Endothelial cell of umbilical vein (primary cell): ENCODE data around the gene HCN1. TPM values are rescaled to one million over a fixed set of nuclear protein-coding genes. Genes with fewer than 3 reads are reported as not detected.

ENCODE experiments used
- BruUV-seq: library from RNA; stranded (reverse); fragments of 400-500 nt; replicated peaks from 2 replicates; lab custom pipeline; 2021; lab: Mats Ljungman, UMichigan
- CTCF ChIA-PET: fragments of 300-600, 350-600 bp; sonication (Branson Sonifier 250); formaldehyde crosslinking; loops from one replicate; lab custom pipeline; 2021; ENCODE audit warnings: antibody characterized with exemption, inconsistent platforms; lab: Charles Lee
- POLR2A ChIA-PET: fragments of 300-600, 350-600 bp; sonication (Branson Sonifier 250); formaldehyde crosslinking; loops from one replicate; lab custom pipeline; 2021; ENCODE audit warnings: antibody characterized with exemption, inconsistent platforms; lab: Charles Lee
- DNase-seq: peaks from one replicate; pipeline ENCODE4 v3.0.0-alpha.2; 2011; ENCODE audit warnings: low read depth, low spot score
- FAIRE-seq: peaks from 2 replicates; lab custom pipeline; 2011; peaks lifted over from hg19 to GRCh38; lab: Jason Lieb, UNC
- H2AFZ ChIP-seq: 2 replicates; pipeline ENCODE4 v1.6.0; 2012; ENCODE audit warnings: low read depth, low read length, control low read depth, inconsistent platforms
- H3K27ac ChIP-seq: 2 replicates; pipeline ENCODE4 v1.5.1; 2011; ENCODE audit warnings: low read depth, mild to moderate bottlenecking, control low read depth, low read length, moderate library complexity; ENCODE audit not compliant: insufficient read depth
- H3K27me3 ChIP-seq, 2 experiments: 2 replicates each; pipeline versions ENCODE4 v1.6.0 to v1.6.1; 2011; ENCODE audit warnings: low read length in 2 of 2, mixed read lengths in 1 of 2; ENCODE audit not compliant: control insufficient read depth in 2 of 2, insufficient read depth in 2 of 2
- H3K36me3 ChIP-seq, 2 experiments: 2 replicates in 1 of 2; 3 replicates in 1 of 2; pipeline ENCODE4 v1.5.1; 2011; ENCODE audit warnings: low read length in 2 of 2, mild to moderate bottlenecking in 1 of 2, moderate library complexity in 1 of 2; ENCODE audit not compliant: control insufficient read depth in 2 of 2, insufficient read depth in 2 of 2; ENCODE audit errors: extremely low read depth in 1 of 2
- H3K4me1 ChIP-seq: 3 replicates; pipeline ENCODE4 v1.5.1; 2011; ENCODE audit warnings: mild to moderate bottlenecking, low read length; ENCODE audit not compliant: control insufficient read depth, insufficient read depth; ENCODE audit errors: extremely low read depth
- H3K4me2 ChIP-seq: 2 replicates; pipeline ENCODE4 v1.6.1; 2011; ENCODE audit warnings: low read length, control low read depth, mixed read lengths; ENCODE audit not compliant: insufficient read depth
- H3K4me3 ChIP-seq, 3 experiments: fragments of 200-600 bp in 1 of 3; sonication (generic), shearing (Covaris generic) in 1 of 3; replicated peaks in 1 of 3; 2 replicates each; pipeline ENCODE4 v1.5.1; 2011 to 2016; ENCODE audit warnings: control low read depth in 3 of 3, low read length in 3 of 3, mild to moderate bottlenecking in 2 of 3, inconsistent platforms in 1 of 3, low read depth in 1 of 3, moderate library complexity in 1 of 3; ENCODE audit not compliant: insufficient read depth in 1 of 3
- H3K79me2 ChIP-seq: 2 replicates; pipeline ENCODE4 v1.6.0; 2012; ENCODE audit warnings: low read length, inconsistent platforms; ENCODE audit not compliant: control insufficient read depth, insufficient read depth
- H3K9ac ChIP-seq: replicated peaks from 2 replicates; pipeline ENCODE3; 2011; ENCODE audit warnings: low read length, control low read depth; ENCODE audit not compliant: insufficient read depth; ENCODE audit errors: extremely low read depth
- H3K9me1 ChIP-seq: replicated peaks from 3 replicates; pipeline ENCODE4 v1.6.0; 2011; ENCODE audit warnings: mild to moderate bottlenecking, low read length; ENCODE audit not compliant: control insufficient read depth, insufficient read depth; ENCODE audit errors: extremely low read depth
- H3K9me3 ChIP-seq: replicated peaks from 2 replicates; pipeline ENCODE4 v1.5.1; 2012; ENCODE audit warnings: low read length, inconsistent platforms; ENCODE audit not compliant: control insufficient read depth, insufficient read depth
- H4K20me1 ChIP-seq: replicated peaks from 2 replicates; pipeline ENCODE3; 2011; ENCODE audit warnings: mild to moderate bottlenecking, low read length; ENCODE audit not compliant: control insufficient read depth, insufficient read depth; ENCODE audit errors: extremely low read depth
- EZH2 ChIP-seq: IDR thresholded peaks from 2 replicates; pipeline ENCODE4 v1.6.1; 2012; ENCODE audit warnings: borderline replicate concordance, low read depth, mild to moderate bottlenecking, moderate library complexity, low read length, inconsistent platforms; ENCODE audit not compliant: severe bottlenecking
- FOS ChIP-seq: IDR thresholded peaks from 2 replicates; pipeline ENCODE4 v1.6.1; 2011; ENCODE audit warnings: mild to moderate bottlenecking, low read length, moderate library complexity, borderline replicate concordance; ENCODE audit not compliant: insufficient read depth
- GATA2 ChIP-seq: IDR thresholded peaks from 2 replicates; pipeline ENCODE4 v1.7.0; 2011; ENCODE audit warnings: low read depth, mild to moderate bottlenecking, moderate library complexity, mixed read lengths, low read length; ENCODE audit not compliant: insufficient read length, insufficient read depth
- JUN ChIP-seq: IDR thresholded peaks from 2 replicates; pipeline ENCODE4 v1.6.1; 2011; ENCODE audit warnings: borderline replicate concordance, low read depth; ENCODE audit not compliant: insufficient read length, insufficient read depth
- MYC ChIP-seq: IDR thresholded peaks from one replicate; pipeline ENCODE4 v1.6.1; 2011; ENCODE audit warnings: mild to moderate bottlenecking, low read depth, low read length
- POLR2A ChIP-seq: IDR thresholded peaks from 2 replicates; pipeline ENCODE4 v1.6.1; 2012; ENCODE audit warnings: low read depth, mild to moderate bottlenecking, control low read depth, low read length
- POLR2AphosphoS5 ChIP-seq: IDR thresholded peaks from 2 replicates; pipeline ENCODE4 v1.6.1; 2012; ENCODE audit warnings: low read depth, mild to moderate bottlenecking, control low read depth, low read length, moderate library complexity; ENCODE audit not compliant: insufficient read depth
- dilution Hi-C: fragments of 300-500 bp; cut with MboI; formaldehyde crosslinking; loops from one replicate; pipeline ENCODE4 v1.15.0; 2019; ENCODE audit warnings: low sequenced_read_pairs; ENCODE audit not compliant: extremely low pct_ligation_motif_present
- intact Hi-C: fragments of 100-400 bp; cut with micrococcal nuclease; formaldehyde crosslinking; loops from one replicate; pipeline ENCODE4 v1.10.0; 2022
- polyA plus RNA-seq, 4 experiments: library from polyadenylated mRNA; depleted of rRNA in 3 of 4; stranded (reverse) in 3 of 4; unstranded in 1 of 4; fragments of >200 nt; gene quantifications; 2 replicates each; pipeline versions ENCODE4 v1.2.1 to v1.2.3, GENCODE V29; 2011 to 2012; ENCODE audit warnings: missing spikeins in 1 of 4
- total RNA-seq: library from RNA; stranded (reverse); gene quantifications from 2 replicates; pipeline ENCODE4 v1.2.3, GENCODE V29; 2021
- TF ChIP-seq, protein P1 (sequence below), 2 donors: IDR thresholded peaks; 1 replicate in 1 of 2; 2 replicates in 1 of 2; pipeline ENCODE4 v1.5.1; 2011; ENCODE audit warnings: low read length in 2 of 2, mild to moderate bottlenecking in 2 of 2, moderate library complexity in 2 of 2, control low read depth in 1 of 2, inconsistent platforms in 1 of 2, low read depth in 1 of 2; ENCODE audit not compliant: insufficient read depth in 1 of 2; ENCODE audit errors: extremely low read depth in 1 of 2
- TF ChIP-seq, protein P2 (sequence below): IDR thresholded peaks from 2 replicates; pipeline ENCODE4 v1.6.1; 2011; ENCODE audit not compliant: insufficient read depth, insufficient read length

HCN1 gene
- total and polyA plus RNA-seq, 2 donors (not counting 3 experiments of a cell fraction or from before 2014, with no cell fraction given) = not detected

DNA sequence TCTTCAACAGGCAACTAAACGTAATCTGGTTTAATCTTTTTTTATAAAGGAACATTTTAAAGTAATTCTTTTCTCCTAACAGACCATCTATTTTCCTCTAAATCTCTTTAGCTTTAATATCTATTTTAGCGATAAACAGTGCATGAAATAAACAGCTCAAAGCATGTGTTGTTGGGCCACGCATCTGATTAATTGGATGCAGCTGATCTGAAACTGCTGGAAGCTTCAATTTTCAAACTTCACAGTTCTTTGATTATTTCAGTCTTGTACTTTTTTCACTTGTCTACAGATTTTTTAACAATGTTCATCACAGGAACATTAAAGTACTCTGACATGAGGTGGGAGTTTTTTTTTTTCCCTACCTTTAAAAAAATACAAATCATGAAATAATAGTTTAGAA, 443.6 kb downstream of the HCN1 start:
- no peaks in the 10 kb centered on the region for H3K27me3 ChIP-seq
- no peaks in the 10 kb centered on the region for H3K79me2 ChIP-seq
- H3K9ac ChIP-seq = no peak overlapping the region
- H3K4me3 ChIP-seq = no peak overlapping the region
- H3K9me3 ChIP-seq = no peaks in the 10 kb centered on the region
- TF ChIP-seq, protein P1, sequence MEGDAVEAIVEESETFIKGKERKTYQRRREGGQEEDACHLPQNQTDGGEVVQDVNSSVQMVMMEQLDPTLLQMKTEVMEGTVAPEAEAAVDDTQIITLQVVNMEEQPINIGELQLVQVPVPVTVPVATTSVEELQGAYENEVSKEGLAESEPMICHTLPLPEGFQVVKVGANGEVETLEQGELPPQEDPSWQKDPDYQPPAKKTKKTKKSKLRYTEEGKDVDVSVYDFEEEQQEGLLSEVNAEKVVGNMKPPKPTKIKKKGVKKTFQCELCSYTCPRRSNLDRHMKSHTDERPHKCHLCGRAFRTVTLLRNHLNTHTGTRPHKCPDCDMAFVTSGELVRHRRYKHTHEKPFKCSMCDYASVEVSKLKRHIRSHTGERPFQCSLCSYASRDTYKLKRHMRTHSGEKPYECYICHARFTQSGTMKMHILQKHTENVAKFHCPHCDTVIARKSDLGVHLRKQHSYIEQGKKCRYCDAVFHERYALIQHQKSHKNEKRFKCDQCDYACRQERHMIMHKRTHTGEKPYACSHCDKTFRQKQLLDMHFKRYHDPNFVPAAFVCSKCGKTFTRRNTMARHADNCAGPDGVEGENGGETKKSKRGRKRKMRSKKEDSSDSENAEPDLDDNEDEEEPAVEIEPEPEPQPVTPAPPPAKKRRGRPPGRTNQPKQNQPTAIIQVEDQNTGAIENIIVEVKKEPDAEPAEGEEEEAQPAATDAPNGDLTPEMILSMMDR (IDR thresholded peaks at IDR 0.05; ENCODE audit: extremely low read depth in 1 of 2, insufficient read depth in 1 of 2, low read depth in 1 of 2, low read length in 2 of 2) = no peak
- TF ChIP-seq, protein P2, sequence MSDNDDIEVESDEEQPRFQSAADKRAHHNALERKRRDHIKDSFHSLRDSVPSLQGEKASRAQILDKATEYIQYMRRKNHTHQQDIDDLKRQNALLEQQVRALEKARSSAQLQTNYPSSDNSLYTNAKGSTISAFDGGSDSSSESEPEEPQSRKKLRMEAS = no peak
- no peak for TF ChIP-seq GATA2
- no peak for TF ChIP-seq POLR2AphosphoS5
- no peak for TF ChIP-seq POLR2A
- no peak for TF ChIP-seq EZH2
- TF ChIP-seq FOS = no peak
- no peak for TF ChIP-seq MYC
- no peak for TF ChIP-seq JUN
- H3K4me2 ChIP-seq = no peak overlapping the region
- ChIA-PET CTCF (no interaction called here), POLR2A (no interaction called here)
- intact Hi-C loops = no loop called here
- H3K9me1 ChIP-seq = no peaks in the 10 kb centered on the region
- no peak for FAIRE-seq
- no peaks in the 10 kb centered on the region for H3K36me3 ChIP-seq
- no peak for DNase-seq
- H4K20me1 ChIP-seq = no peaks in the 10 kb centered on the region
- no peaks in the 10 kb centered on the region for H3K4me1 ChIP-seq
- BruUV-seq = no TSS peak
- H2AFZ ChIP-seq = no peak overlapping the region
- H3K27ac ChIP-seq = no peak overlapping the region
- dilution Hi-C loops = no loop called here
